Small intestine (tissue), 7 donors: ENCODE data around the gene KIR3DL2. TPM values are rescaled to one million over a fixed set of nuclear protein-coding genes. Genes with fewer than 3 reads are reported as not detected.
"Not testable (repeated sequence)": the region's sequence is repeated elsewhere in the genome, so short reads cannot be mapped to it uniquely, and the experiment has no call there.

Experiments used
- DNase-seq, 2 donors: peaks; one replicate each; pipeline versions ENCODE4 v3.0.0 to v3.0.0-alpha.2; 2013
- FAIRE-seq: peaks from 2 replicates; lab custom pipeline; 2012; peaks lifted over from hg19 to GRCh38; lab: Jason Lieb, UNC
- H3K27ac ChIP-seq, 3 donors: one replicate each; pipeline ENCODE4 v1.5.1; 2013; ENCODE audit warnings: low read length in 2 of 3, mild to moderate bottlenecking in 2 of 3, control low read depth in 1 of 3, inconsistent platforms in 1 of 3, low read depth in 1 of 3, moderate library complexity in 1 of 3
- H3K27me3 ChIP-seq, 3 donors: one replicate each; pipeline ENCODE4 v1.6.1; 2013; ENCODE audit warnings: low read length in 3 of 3, inconsistent platforms in 1 of 3; ENCODE audit not compliant: control insufficient read depth in 3 of 3, insufficient read depth in 3 of 3
- H3K36me3 ChIP-seq, 3 donors: one replicate each; pipeline ENCODE4 v1.6.1; 2013; ENCODE audit warnings: low read length in 3 of 3, inconsistent platforms in 1 of 3, low read depth in 1 of 3, mild to moderate bottlenecking in 1 of 3, moderate library complexity in 1 of 3; ENCODE audit not compliant: control insufficient read depth in 3 of 3, insufficient read depth in 2 of 3
- H3K4me1 ChIP-seq, 3 donors: one replicate each; pipeline ENCODE4 v1.6.1; 2013; ENCODE audit warnings: low read length in 2 of 3, inconsistent platforms in 1 of 3, low read depth in 1 of 3, mild to moderate bottlenecking in 1 of 3, moderate library complexity in 1 of 3; ENCODE audit not compliant: control insufficient read depth in 3 of 3, insufficient read depth in 2 of 3
- H3K4me3 ChIP-seq, 3 donors: one replicate each; pipeline ENCODE4 v1.5.1; 2013; ENCODE audit warnings: low read length in 3 of 3, control low read depth in 1 of 3, inconsistent platforms in 1 of 3, low read depth in 1 of 3, mild to moderate bottlenecking in 1 of 3, moderate library complexity in 1 of 3
- H3K9me3 ChIP-seq, 2 donors: one replicate each; pipeline ENCODE4 v1.6.1; 2013; ENCODE audit warnings: low read depth in 1 of 2, low read length in 1 of 2; ENCODE audit not compliant: control insufficient read depth in 2 of 2, insufficient read depth in 1 of 2
- WGBS, 3 donors: extraction: QIAGEN DNeasy Blood & Tissue Kit; methylation state at CpG; one replicate each; pipeline ENCODE4 v1.1.7; 2013; 5-methylcytosine and 5-hydroxymethylcytosine counted together
- polyA plus RNA-seq, 4 donors: library from polyadenylated mRNA; stranded (reverse) in 3 of 4; unstranded in 1 of 4; fragments of 200-250 nt in 3 of 4; fragments of 120-200 nt in 1 of 4; gene quantifications; one replicate each; pipeline versions ENCODE4 v1.2.1 to v1.2.3, GENCODE V29; 2013
- donor health status: healthy with polysubstance abuse.
- donor health status: control.
- donor health status: control.
- donor health status: Bipolar disorder and iron deficiency.
- donor health status: healthy.

KIR3DL2 gene
- polyA plus RNA-seq, 4 donors = 0.07 TPM; not detected in 3

GRCh38 chr19:54906819-54907218 is 56.6 kb downstream of the KIR3DL2 start:
- peaks cover 0 to 2% of the 10 kb centered on the region in 2 donors for H3K9me3 ChIP-seq
- no peak overlapping the region for H3K4me3 ChIP-seq
- no peaks in the 10 kb centered on the region for H3K36me3 ChIP-seq
- FAIRE-seq (no peak), DNase-seq (no peak)
- H3K27ac ChIP-seq = no peak overlapping the region
- H3K4me1 ChIP-seq = no peaks in the 10 kb centered on the region
- H3K27me3 ChIP-seq = no peaks in the 10 kb centered on the region
- 80 to 86% (median 83%) methylated on average over 7 of the region's 7 CpGs for WGBS, 3 donors

- not testable (repeated sequence) for DNase-seq, H3K27me3 ChIP-seq, H3K4me1 ChIP-seq, H3K27ac ChIP-seq, H3K36me3 ChIP-seq, H3K9me3 ChIP-seq, H3K4me3 ChIP-seq, FAIRE-seq
- WGBS, 3 donors = 22 to 68% (median 53%) methylated on average over 1 to 4 of the region's 5 CpGs
Measured at GRCh38 chr19:54907899-54908298, 57.7 kb downstream of the KIR3DL2 start.

Other genes with a start within 250 kb of the KIR3DL2 start
- 1 to 10 TPM in 2 of 4 donors, under 1 TPM in 2; 0.45 to 3.5 (median 1.8) TPM for gene LILRB1, start 220.0 kb upstream of the KIR3DL2 start, polyA plus RNA-seq
- gene LILRB4, start 187.5 kb upstream of the KIR3DL2 start, polyA plus RNA-seq = 1 to 10 TPM; 1.1 to 4.6 (median 2.9) TPM
- gene KIR3DL3, start 126.0 kb upstream of the KIR3DL2 start, polyA plus RNA-seq = not detected
- gene KIR2DL3, start 111.9 kb upstream of the KIR3DL2 start, polyA plus RNA-seq = under 1 TPM in 1 of 4 donors, not detected in 3; 0.06 TPM
- gene KIR2DL1, start 80.7 kb upstream of the KIR3DL2 start, polyA plus RNA-seq = under 1 TPM in 2 of 4 donors, not detected in 2; 0.04 to 0.07 TPM
- gene KIR2DL4, start 46.8 kb upstream of the KIR3DL2 start, polyA plus RNA-seq = under 1 TPM in 2 of 4 donors, not detected in 2; 0.09 to 0.10 TPM
- gene KIR3DL1, start 34.0 kb upstream of the KIR3DL2 start, polyA plus RNA-seq = under 1 TPM in 1 of 4 donors, not detected in 3; 0.04 TPM
- gene KIR2DS4, start 17.8 kb upstream of the KIR3DL2 start, polyA plus RNA-seq = under 1 TPM in 2 of 4 donors, not detected in 2; 0.04 TPM
- gene FCAR, start 23.8 kb downstream of the KIR3DL2 start, polyA plus RNA-seq = under 1 TPM in 2 of 4 donors, not detected in 2; 0.06 to 0.22 TPM
- gene NCR1, start 55.7 kb downstream of the KIR3DL2 start, polyA plus RNA-seq = under 1 TPM in 2 of 4 donors, not detected in 2; 0.16 to 0.77 TPM
- gene NLRP7, start 97.1 kb downstream of the KIR3DL2 start, polyA plus RNA-seq = under 1 TPM in 3 of 4 donors, not detected in 1; 0.01 to 0.27 (median 0.04) TPM
- 10 to 100 TPM in 2 of 4 donors, 1 to 10 TPM in 2; 2.2 to 10.9 (median 7.6) TPM for gene NLRP2, start 115.9 kb downstream of the KIR3DL2 start, polyA plus RNA-seq
- under 1 TPM in 2 of 4 donors, not detected in 2; 0.15 to 0.22 TPM for gene GP6, start 187.8 kb downstream of the KIR3DL2 start, polyA plus RNA-seq
- gene RDH13, start 212.7 kb downstream of the KIR3DL2 start, polyA plus RNA-seq = 10 to 100 TPM; 21.3 to 28.4 (median 22.2) TPM
- 10 to 100 TPM; 11.7 to 23.8 (median 19.1) TPM for gene EPS8L1, start 225.4 kb downstream of the KIR3DL2 start, polyA plus RNA-seq